ENCODE results near the gene MYH6. TPM values are rescaled to one million over a fixed set of nuclear protein-coding genes. Genes with fewer than 3 reads are reported as not detected.

The MYH6 gene
- total RNA-seq, 1 donor from 2014 or later: not detected

- no peak for TF ChIP-seq CTCF (conservative IDR thresholded peaks at IDR 0.05; ENCODE audit: low read depth, low read length)
- DNase-seq (ENCODE audit: low read depth): no peak
- no peak overlapping the region for H3K4me3 ChIP-seq (ENCODE audit: low read depth, low read length)
These were observed 27.1 kb downstream of the MYH6 start for GRCh38 chr14:23380976-23381375.

GRCh38 chr14:23380197-23380914, 27.7 kb downstream of the MYH6 start:
- no peak for TF ChIP-seq CTCF (conservative IDR thresholded peaks at IDR 0.05; ENCODE audit: low read depth, low read length)
- no peak for DNase-seq (ENCODE audit: low read depth)
- H3K4me3 ChIP-seq (ENCODE audit: low read depth, low read length): no peak overlapping the region

- TF ChIP-seq CTCF (conservative IDR thresholded peaks at IDR 0.05; ENCODE audit: low read depth, low read length): peak; percentile 97
- DNase-seq (ENCODE audit: low read depth): no peak
- no peak overlapping the region for H3K4me3 ChIP-seq (ENCODE audit: low read depth, low read length)
These were observed 28.5 kb downstream of the MYH6 start for GRCh38 chr14:23379366-23380196.

- no peak for TF ChIP-seq CTCF (conservative IDR thresholded peaks at IDR 0.05; ENCODE audit: low read depth, low read length)
- H3K4me3 ChIP-seq (ENCODE audit: low read depth, low read length): no peak overlapping the region
- no peak for DNase-seq (ENCODE audit: low read depth)
These were observed 29.4 kb downstream of the MYH6 start for GRCh38 chr14:23378612-23379220.

- TF ChIP-seq CTCF (conservative IDR thresholded peaks at IDR 0.05; ENCODE audit: low read depth, low read length): no peak
- H3K4me3 ChIP-seq (ENCODE audit: low read depth, low read length): no peak overlapping the region
- no peak for DNase-seq (ENCODE audit: low read depth)
These were observed 30.2 kb downstream of the MYH6 start for GRCh38 chr14:23377573-23378563.

GRCh38 chr14:23377198-23377550, 30.9 kb downstream of the MYH6 start:
- TF ChIP-seq CTCF (conservative IDR thresholded peaks at IDR 0.05; ENCODE audit: low read depth, low read length): no peak
- DNase-seq (ENCODE audit: low read depth): no peak
- H3K4me3 ChIP-seq (ENCODE audit: low read depth, low read length): no peak overlapping the region
